H1 (cell line): ENCODE results near the gene NF1. TPM values are rescaled to one million over a fixed set of nuclear protein-coding genes. Genes with fewer than 3 reads are reported as not detected.

ENCODE experiments used
- BRCA1 ChIP-seq: IDR thresholded peaks from 2 replicates; pipeline ENCODE4 v1.6.1; 2012; ENCODE audit warnings: low read depth, low read length, improper control_type of control experiment
- CHD7 ChIP-seq: fragments of 300-600 bp; sonication (generic); IDR thresholded peaks from 2 replicates; pipeline ENCODE4 v1.7.1; 2012; ENCODE audit warnings: low read length, moderate library complexity, mild to moderate bottlenecking, inconsistent platforms; ENCODE audit not compliant: insufficient replicate concordance
- FOSL1 ChIP-seq: IDR thresholded peaks from 2 replicates; pipeline ENCODE4 v1.6.1; 2011; ENCODE audit warnings: mild to moderate bottlenecking, low read depth, low read length, moderate library complexity; ENCODE audit not compliant: insufficient read depth
- JUND ChIP-seq: IDR thresholded peaks from 2 replicates; pipeline ENCODE4 v1.6.1; 2011; ENCODE audit warnings: mild to moderate bottlenecking, improper control_type of control experiment, low read length
- MAX ChIP-seq: IDR thresholded peaks from 2 replicates; pipeline ENCODE4 v1.6.1; 2012; ENCODE audit warnings: inconsistent platforms
- NRF1 ChIP-seq: IDR thresholded peaks from 2 replicates; pipeline ENCODE4 v1.6.1; 2011; ENCODE audit warnings: mild to moderate bottlenecking, low read depth, low read length, improper control_type of control experiment
- RAD21 ChIP-seq, 2 experiments: IDR thresholded peaks in 1 of 2; conservative IDR thresholded peaks in 1 of 2; 2 replicates each; pipeline ENCODE4 v1.6.1; 2011; ENCODE audit warnings: low read depth in 2 of 2, low read length in 2 of 2, improper control_type of control experiment in 1 of 2, inconsistent platforms in 1 of 2, mild to moderate bottlenecking in 1 of 2, moderate library complexity in 1 of 2
- RNF2 ChIP-seq: fragments of 200-900, 300-1000 bp; sonication (generic); IDR thresholded peaks from 2 replicates; pipeline ENCODE4 v1.7.1; 2016; ENCODE audit warnings: borderline replicate concordance, low read depth, mild to moderate bottlenecking, antibody characterized with exemption, low read length; ENCODE audit not compliant: poor library complexity, severe bottlenecking; ENCODE audit errors: missing control alignments
- SIRT6 ChIP-seq: IDR thresholded peaks from one replicate; pipeline ENCODE4 v1.7.1; 2012; ENCODE audit warnings: low read length, inconsistent platforms
- SRF ChIP-seq: IDR thresholded peaks from 2 replicates; pipeline ENCODE4 v1.6.1; 2011; ENCODE audit warnings: mild to moderate bottlenecking, low read depth, low read length, moderate library complexity
- TBP ChIP-seq: IDR thresholded peaks from 2 replicates; pipeline ENCODE4 v1.6.1; 2011; ENCODE audit warnings: low read depth, low read length, improper control_type of control experiment
- polyA plus RNA-seq, 7 experiments: library from polyadenylated mRNA; depleted of rRNA in 3 of 7; stranded (reverse) in 5 of 7; unstranded in 2 of 7; fragments of >200 nt in 5 of 7; fragments of 200-250 nt in 2 of 7; gene quantifications; 1 replicate in 5 of 7; 2 replicates in 1 of 7; 4 replicates in 1 of 7; pipeline versions ENCODE4 v1.2.1 to v1.2.3, GENCODE V29; 2011 to 2013; ENCODE audit warnings: missing spikeins in 2 of 7, mixed read lengths in 2 of 7
- total RNA-seq: library from RNA; stranded (reverse); fragmentation: NEBNext Ultra II Directional; extraction: Animal tissue kit (Norgen Biotek cat#: 25700); gene quantifications from 2 replicates; pipeline ENCODE4 v1.2.1, GENCODE V29; 2021

The NF1 gene
- total and polyA plus RNA-seq, 2 of the 8 experiments (the other 6 are each of a cell fraction or from before 2014, with no cell fraction given), result 19.3 to 29.6 TPM

- TF ChIP-seq CHD7 (no peak), MAX (no peak), FOSL1 (no peak), RNF2 (no peak), TBP (no peak), BRCA1 (no peak), JUND (no peak), NRF1 (no peak), SIRT6 (no peak), SRF (no peak), RAD21 (IDR thresholded peaks at IDR 0.05 in 1 of 2, conservative IDR thresholded peaks at IDR 0.05 in 1 of 2; ENCODE audit: low read depth in 2 of 2, low read length in 2 of 2) (no peak)
- TF ChIP-seq, all 59 proteins: peak for 0
Measured at GRCh38 chr17:31241116-31241515, 146.3 kb downstream of the NF1 start (continued).
